NCI-H2029 treated with DMSO at 0.1 percent for 48 hours (cell line): ENCODE measurements around the gene CCDC40.
"Not testable (repeated sequence)": the region's sequence is repeated elsewhere in the genome, so short reads cannot be mapped to it uniquely, and the experiment has no call there.

Experiments used
- DNase-seq: peaks from one replicate; lab custom pipeline; 2025; lab: John Stamatoyannopoulos, UW

The CCDC40 gene

GRCh38 chr17:80045703-80046102 lies 9.3 kb downstream of the CCDC40 start:
- DNase-seq = peak; percentile 62

GRCh38 chr17:80046709-80047108 lies 10.3 kb downstream of the CCDC40 start:
- DNase-seq = not testable (repeated sequence)

GRCh38 chr17:80047176-80047575 lies 10.7 kb downstream of the CCDC40 start:
- DNase-seq = peak; percentile 64

GRCh38 chr17:80049986-80050385 lies 13.5 kb downstream of the CCDC40 start:
- DNase-seq = no peak

- no peak for DNase-seq
These were observed 14.3 kb downstream of the CCDC40 start for GRCh38 chr17:80050706-80051105.

GRCh38 chr17:80051681-80052080 lies 15.2 kb downstream of the CCDC40 start:
- DNase-seq = no peak

GRCh38 chr17:80053102-80053501 lies 16.7 kb downstream of the CCDC40 start:
- no peak for DNase-seq

GRCh38 chr17:80055597-80055996 lies 19.2 kb downstream of the CCDC40 start:
- no peak for DNase-seq

GRCh38 chr17:80058311-80058955 lies 22.0 kb downstream of the CCDC40 start:
- DNase-seq = no peak

- no peak for DNase-seq
These were observed 24.2 kb downstream of the CCDC40 start for GRCh38 chr17:80060644-80061043.

GRCh38 chr17:80061421-80061820 lies 25.0 kb downstream of the CCDC40 start:
- no peak for DNase-seq

- DNase-seq = no peak
These were observed 27.6 kb downstream of the CCDC40 start for GRCh38 chr17:80063830-80064585.

GRCh38 chr17:80064696-80065095 lies 28.3 kb downstream of the CCDC40 start:
- DNase-seq = no peak

GRCh38 chr17:80065478-80066170 lies 29.2 kb downstream of the CCDC40 start:
- no peak for DNase-seq

GRCh38 chr17:80067393-80067986 lies 31.0 kb downstream of the CCDC40 start:
- no peak for DNase-seq

GRCh38 chr17:80068301-80069222 lies 32.1 kb downstream of the CCDC40 start:
- no peak for DNase-seq

- DNase-seq = no peak
These were observed 34.1 kb downstream of the CCDC40 start for GRCh38 chr17:80070375-80071115.

- DNase-seq = peak; percentile 63
These were observed 34.8 kb downstream of the CCDC40 start for GRCh38 chr17:80071116-80071841.

- DNase-seq = no peak
These were observed 36.0 kb downstream of the CCDC40 start for GRCh38 chr17:80072410-80072809.

GRCh38 chr17:80080081-80080480 lies 43.6 kb downstream of the CCDC40 start:
- DNase-seq = no peak
